Measurements from ENCODE around the gene MRPL38.

DNA sequence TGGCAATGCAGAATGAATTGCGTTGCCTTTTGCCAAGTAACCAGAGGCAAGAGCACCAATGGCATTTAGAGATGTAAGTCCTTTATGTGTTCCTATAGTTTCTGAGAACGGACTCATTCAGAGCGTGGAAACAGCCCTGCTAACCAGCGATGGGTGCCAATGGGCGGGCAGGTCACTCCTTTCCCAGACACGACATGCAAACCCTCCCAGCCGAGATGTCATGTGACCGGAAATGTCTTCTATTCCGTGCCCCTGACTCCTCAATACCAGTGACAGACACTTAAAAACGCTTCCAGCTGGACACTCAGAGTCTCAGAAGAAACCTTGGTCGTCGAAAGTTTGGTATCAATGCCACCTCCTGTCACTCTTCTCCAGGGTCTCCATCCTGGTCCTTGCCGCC, 33.0 kb upstream of the MRPL38 start:
- TF ChIP-seq, protein P1, sequence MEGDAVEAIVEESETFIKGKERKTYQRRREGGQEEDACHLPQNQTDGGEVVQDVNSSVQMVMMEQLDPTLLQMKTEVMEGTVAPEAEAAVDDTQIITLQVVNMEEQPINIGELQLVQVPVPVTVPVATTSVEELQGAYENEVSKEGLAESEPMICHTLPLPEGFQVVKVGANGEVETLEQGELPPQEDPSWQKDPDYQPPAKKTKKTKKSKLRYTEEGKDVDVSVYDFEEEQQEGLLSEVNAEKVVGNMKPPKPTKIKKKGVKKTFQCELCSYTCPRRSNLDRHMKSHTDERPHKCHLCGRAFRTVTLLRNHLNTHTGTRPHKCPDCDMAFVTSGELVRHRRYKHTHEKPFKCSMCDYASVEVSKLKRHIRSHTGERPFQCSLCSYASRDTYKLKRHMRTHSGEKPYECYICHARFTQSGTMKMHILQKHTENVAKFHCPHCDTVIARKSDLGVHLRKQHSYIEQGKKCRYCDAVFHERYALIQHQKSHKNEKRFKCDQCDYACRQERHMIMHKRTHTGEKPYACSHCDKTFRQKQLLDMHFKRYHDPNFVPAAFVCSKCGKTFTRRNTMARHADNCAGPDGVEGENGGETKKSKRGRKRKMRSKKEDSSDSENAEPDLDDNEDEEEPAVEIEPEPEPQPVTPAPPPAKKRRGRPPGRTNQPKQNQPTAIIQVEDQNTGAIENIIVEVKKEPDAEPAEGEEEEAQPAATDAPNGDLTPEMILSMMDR (conservative IDR thresholded peaks at IDR 0.05; ENCODE audit: low read length), result no peak
- no peak for TF ChIP-seq EZH2phosphoT487 (IDR thresholded peaks at IDR 0.05; ENCODE audit: borderline replicate concordance, low read depth, low read length)
